Measurements from ENCODE around the gene RIN1.

The RIN1 gene

GRCh38 chr11:66292543-66293332, 43.5 kb downstream of the RIN1 start:
- DNase-seq, result no peak

- DNase-seq, result no peak
Observed at GRCh38 chr11:66291706-66292542, 44.3 kb downstream of the RIN1 start, which contains the start of gene TMEM151A. Gene TMEM151A (plus strand): TSS chr11:66291894. CDS start chr11:66292014, 120 bp downstream.

DNA sequence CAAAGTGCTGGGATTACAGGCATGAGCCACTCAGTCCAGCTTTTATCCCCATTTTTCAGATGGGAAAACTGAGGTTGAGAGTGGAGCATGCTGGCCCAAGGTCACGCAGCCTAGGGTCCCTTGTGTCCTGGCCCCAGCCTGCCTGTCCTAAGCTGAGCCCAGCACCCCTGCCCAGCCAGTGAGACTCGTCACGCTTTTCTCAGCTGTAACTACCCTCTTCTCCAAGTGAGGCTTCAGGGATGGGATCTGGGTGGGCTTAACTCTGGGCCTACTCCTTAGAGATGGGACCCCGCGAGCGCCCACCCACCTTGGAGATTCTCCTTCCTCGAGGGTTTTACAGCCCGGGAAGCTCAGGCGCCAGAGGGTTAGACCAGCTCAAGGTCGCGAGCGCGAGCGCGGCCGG, 44.9 kb downstream of the RIN1 start:
- no peak for DNase-seq

GRCh38 chr11:66290330-66290621, 46.0 kb downstream of the RIN1 start:
- no peak for DNase-seq

GRCh38 chr11:66289548-66290329, 46.5 kb downstream of the RIN1 start:
- no peak for DNase-seq

- DNase-seq, result peak; percentile 100
Observed at GRCh38 chr11:66288671-66289547, 47.3 kb downstream of the RIN1 start, which contains the start of gene YIF1A. Gene YIF1A (minus strand): TSS chr11:66289143. CDS start chr11:66288985, 158 bp downstream.

DNA sequence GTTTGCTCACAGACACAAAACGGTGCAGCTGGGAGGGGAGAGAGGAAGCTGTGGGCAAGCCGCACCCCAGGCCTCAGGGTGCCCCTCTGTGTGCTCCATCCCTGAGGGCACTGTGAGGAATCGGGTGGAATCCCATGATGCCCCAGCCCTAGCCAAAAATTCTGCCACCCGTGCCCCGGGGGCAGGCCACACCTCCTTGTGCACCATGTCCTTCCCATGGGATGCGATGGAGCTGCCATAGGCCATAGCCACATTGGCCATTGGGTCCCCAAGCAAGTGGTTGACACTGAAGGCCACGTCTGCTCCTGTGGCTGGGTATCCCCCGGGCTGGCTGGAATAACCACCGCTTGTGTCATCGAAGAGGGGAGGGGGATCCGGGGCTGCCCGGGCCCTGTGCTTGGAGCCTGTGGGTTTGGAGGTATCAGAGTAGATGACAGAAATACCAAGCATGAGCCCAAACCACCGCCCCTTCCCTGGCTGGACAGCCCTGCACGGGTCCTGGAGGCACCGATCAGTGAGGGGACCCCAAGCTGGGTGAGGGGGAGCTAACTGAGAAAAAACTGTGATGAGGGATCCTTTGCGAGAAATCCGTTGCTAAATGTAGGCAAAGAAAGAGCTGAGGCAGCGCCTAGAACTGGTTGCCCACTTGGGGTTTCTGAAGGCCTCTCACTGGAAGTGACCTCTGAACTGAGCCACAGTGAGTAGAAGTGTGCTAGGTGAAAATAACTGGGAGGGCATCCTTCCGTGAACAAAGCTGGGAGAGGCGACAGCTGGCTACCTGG, 48.2 kb downstream of the RIN1 start:
- no peak for DNase-seq

GRCh38 chr11:66287211-66287888, 48.9 kb downstream of the RIN1 start:
- no peak for DNase-seq

GRCh38 chr11:66286699-66287098, 49.5 kb downstream of the RIN1 start:
- DNase-seq, result no peak

DNA sequence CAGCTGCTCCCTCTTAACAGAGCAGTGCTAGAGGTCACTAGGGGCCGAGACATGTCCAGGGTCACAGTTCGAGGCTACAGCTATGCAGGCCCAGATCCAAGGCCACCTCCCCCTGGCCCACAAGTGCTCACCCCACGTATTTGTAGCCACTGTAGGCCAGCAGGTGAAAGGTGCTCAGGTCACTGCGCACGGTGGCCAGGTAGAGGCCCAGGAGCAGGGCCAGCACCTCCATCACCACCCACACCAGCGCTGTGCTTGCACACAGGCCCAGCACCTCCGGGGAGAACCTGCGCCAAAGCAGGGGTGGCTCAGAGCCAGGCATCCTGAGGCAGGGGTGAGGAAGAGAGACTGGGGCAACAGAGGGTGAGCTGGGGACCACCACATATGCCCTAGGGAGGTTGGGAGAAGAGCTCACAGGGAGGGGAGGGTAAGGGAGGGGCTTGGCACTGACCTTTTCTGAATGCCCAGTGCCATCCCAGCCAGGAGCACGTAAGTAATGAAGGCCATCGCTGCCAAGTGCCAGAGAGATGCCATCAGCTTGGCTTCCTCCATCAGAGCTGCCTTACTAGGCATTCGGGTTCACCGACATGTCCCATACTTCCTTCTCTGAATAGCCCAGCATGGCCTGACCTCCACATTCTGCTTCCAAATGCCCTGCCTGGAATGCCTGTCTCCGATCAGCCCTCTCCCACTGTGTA, 50.8 kb downstream of the RIN1 start:
- DNase-seq, result no peak

DNA sequence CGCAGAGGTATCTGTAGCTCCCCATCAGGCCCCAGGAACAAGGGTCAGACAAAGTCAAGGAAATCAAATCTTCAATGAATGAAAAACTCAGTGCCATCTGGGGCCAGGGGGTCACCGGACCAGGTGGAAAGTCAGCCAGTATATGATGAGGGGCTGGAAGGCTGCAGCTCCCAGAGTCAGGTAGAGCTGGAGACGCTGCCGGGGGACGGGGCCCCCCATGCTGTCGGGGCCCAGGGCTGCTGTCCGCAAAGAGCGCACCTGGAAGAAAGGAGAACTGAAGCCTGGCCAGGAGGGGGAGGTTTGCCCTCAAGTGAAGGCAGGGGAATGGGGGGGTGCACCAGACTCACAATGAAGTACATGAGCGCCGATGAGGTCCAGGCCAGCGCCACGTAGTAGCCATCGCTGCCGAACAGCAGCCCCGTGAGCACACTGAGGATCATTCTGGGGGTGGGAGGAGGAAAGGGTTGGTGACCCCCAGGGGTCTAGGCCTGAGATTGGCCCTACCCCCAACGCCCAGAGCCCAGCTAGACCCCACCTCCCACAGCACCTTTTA, 51.6 kb downstream of the RIN1 start:
- no peak for DNase-seq

DNA sequence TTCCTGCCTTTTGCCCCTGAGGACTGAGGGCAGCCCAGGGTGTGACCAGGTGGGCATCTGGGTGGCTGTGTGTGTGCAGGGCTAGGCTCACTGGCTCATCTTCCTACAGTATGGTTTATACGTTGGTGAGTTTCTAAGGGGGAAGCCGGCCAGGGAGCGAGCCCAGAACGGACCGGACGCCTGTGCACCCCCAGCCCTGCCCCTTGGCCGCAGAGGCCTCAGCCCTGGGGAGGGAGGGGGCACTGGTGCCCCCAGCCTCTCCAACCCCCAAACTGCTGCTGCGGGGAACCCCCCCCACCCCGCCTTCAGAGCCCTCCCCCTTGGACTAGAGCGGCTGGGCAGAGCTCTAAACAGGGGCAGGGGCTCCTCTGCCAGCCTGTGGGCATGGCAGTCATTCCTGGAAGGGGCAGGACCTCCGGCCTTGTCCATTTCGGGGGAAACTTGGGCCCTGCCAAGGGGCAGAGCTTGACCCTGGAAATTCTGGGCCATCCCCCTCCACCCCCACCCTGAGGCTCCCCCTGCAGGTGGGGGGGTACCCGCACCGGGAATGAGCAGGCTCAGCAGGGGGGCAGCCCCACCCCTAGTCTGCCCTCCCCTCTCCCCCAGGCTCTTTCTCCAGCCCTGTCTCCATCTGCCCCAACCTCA, 52.7 kb downstream of the RIN1 start:
- no peak for DNase-seq

GRCh38 chr11:66282468-66283455, 53.5 kb downstream of the RIN1 start:
- DNase-seq, result peak; percentile 100
